ENCODE data around the gene TMEM9B. TPM values are rescaled to one million over a fixed set of nuclear protein-coding genes. Genes with fewer than 3 reads are reported as not detected.

The TMEM9B gene
- polyA plus RNA-seq, 1 donor from 2014 or later: 63.1 TPM

DNA sequence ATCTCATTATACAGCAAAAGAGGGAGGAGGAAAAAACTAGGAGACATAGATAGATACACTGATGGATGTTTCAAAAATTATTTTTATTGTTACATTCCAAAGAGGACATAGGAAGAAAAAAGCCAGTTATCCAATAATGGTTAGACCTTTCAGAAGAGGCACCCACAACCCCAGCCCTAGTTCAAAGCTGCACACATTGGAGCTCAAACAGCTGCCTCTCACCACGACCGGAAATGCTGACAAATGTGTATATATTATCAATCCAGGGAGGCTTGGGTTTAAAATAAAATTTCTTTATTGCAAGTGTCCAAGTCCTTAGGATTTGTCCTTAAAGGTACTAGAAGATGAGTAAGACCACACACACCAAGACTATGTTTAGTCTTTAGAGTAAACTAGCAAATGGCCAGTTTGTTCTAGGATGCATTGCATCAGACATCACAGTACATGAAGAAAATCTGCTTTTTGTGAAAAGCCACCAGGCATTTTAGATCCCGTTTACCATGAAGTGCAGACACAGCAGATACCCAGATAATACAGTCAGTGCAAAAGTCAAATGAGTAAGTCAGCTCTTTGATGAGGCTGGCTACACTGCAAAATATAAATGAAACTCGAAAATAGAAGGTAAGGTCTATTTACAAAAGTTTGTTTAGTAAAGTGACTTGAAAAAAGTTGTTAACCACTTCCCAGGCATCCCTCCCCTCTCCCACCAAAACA, 16.9 kb downstream of the TMEM9B start:
- no peaks in the 10 kb centered on the region for H3K79me2 ChIP-seq (replicated peaks; ENCODE audit: insufficient read depth, low read length)
- H3F3A ChIP-seq (ENCODE audit: insufficient read depth, low read length, poor library complexity, severe bottlenecking): no peaks in the 10 kb centered on the region
- H3K4me3 ChIP-seq (ENCODE audit: low read length): no peak overlapping the region
- TF ChIP-seq EZH2 (IDR thresholded peaks at IDR 0.05; ENCODE audit: borderline replicate concordance, insufficient read depth, low read length, poor library complexity, severe bottlenecking) (no peak), TAF1 (IDR thresholded peaks at IDR 0.05; ENCODE audit: low read depth) (no peak), EP300 (conservative IDR thresholded peaks at IDR 0.05; ENCODE audit: poor library complexity, severe bottlenecking) (no peak), POLR2AphosphoS5 (IDR thresholded peaks at IDR 0.05) (no peak), MXI1 (conservative IDR thresholded peaks at IDR 0.05; ENCODE audit: poor library complexity, severe bottlenecking) (no peak), SMC3 (conservative IDR thresholded peaks at IDR 0.05; ENCODE audit: poor library complexity) (no peak), RAD21 (conservative IDR thresholded peaks at IDR 0.05) (no peak)
- TF ChIP-seq, protein P1, sequence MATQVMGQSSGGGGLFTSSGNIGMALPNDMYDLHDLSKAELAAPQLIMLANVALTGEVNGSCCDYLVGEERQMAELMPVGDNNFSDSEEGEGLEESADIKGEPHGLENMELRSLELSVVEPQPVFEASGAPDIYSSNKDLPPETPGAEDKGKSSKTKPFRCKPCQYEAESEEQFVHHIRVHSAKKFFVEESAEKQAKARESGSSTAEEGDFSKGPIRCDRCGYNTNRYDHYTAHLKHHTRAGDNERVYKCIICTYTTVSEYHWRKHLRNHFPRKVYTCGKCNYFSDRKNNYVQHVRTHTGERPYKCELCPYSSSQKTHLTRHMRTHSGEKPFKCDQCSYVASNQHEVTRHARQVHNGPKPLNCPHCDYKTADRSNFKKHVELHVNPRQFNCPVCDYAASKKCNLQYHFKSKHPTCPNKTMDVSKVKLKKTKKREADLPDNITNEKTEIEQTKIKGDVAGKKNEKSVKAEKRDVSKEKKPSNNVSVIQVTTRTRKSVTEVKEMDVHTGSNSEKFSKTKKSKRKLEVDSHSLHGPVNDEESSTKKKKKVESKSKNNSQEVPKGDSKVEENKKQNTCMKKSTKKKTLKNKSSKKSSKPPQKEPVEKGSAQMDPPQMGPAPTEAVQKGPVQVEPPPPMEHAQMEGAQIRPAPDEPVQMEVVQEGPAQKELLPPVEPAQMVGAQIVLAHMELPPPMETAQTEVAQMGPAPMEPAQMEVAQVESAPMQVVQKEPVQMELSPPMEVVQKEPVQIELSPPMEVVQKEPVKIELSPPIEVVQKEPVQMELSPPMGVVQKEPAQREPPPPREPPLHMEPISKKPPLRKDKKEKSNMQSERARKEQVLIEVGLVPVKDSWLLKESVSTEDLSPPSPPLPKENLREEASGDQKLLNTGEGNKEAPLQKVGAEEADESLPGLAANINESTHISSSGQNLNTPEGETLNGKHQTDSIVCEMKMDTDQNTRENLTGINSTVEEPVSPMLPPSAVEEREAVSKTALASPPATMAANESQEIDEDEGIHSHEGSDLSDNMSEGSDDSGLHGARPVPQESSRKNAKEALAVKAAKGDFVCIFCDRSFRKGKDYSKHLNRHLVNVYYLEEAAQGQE (IDR thresholded peaks at IDR 0.05; ENCODE audit: borderline replicate concordance): no peak
- TF ChIP-seq, protein P2, sequence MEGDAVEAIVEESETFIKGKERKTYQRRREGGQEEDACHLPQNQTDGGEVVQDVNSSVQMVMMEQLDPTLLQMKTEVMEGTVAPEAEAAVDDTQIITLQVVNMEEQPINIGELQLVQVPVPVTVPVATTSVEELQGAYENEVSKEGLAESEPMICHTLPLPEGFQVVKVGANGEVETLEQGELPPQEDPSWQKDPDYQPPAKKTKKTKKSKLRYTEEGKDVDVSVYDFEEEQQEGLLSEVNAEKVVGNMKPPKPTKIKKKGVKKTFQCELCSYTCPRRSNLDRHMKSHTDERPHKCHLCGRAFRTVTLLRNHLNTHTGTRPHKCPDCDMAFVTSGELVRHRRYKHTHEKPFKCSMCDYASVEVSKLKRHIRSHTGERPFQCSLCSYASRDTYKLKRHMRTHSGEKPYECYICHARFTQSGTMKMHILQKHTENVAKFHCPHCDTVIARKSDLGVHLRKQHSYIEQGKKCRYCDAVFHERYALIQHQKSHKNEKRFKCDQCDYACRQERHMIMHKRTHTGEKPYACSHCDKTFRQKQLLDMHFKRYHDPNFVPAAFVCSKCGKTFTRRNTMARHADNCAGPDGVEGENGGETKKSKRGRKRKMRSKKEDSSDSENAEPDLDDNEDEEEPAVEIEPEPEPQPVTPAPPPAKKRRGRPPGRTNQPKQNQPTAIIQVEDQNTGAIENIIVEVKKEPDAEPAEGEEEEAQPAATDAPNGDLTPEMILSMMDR (IDR thresholded peaks at IDR 0.05; ENCODE audit: poor library complexity, severe bottlenecking): no peak
- H3K9ac ChIP-seq (ENCODE audit: low read length): no peak overlapping the region
- H3K9me2 ChIP-seq (ENCODE audit: insufficient read depth, low read length): no peaks in the 10 kb centered on the region
- no peak overlapping the region for H3K27ac ChIP-seq (ENCODE audit: low read length)
- no peaks in the 10 kb centered on the region for H3K9me3 ChIP-seq (ENCODE audit: low read length)
- H3K27me3 ChIP-seq (ENCODE audit: insufficient read depth, low read depth, low read length): no peaks in the 10 kb centered on the region
- H3K36me3 ChIP-seq (ENCODE audit: insufficient read depth, low read length): no peaks in the 10 kb centered on the region
- no peak overlapping the region for H2AFZ ChIP-seq (ENCODE audit: low read depth, low read length)
- H3K4me2 ChIP-seq (ENCODE audit: low read length): no peak overlapping the region
- H4K20me1 ChIP-seq (ENCODE audit: insufficient read depth): no peaks in the 10 kb centered on the region

DNA sequence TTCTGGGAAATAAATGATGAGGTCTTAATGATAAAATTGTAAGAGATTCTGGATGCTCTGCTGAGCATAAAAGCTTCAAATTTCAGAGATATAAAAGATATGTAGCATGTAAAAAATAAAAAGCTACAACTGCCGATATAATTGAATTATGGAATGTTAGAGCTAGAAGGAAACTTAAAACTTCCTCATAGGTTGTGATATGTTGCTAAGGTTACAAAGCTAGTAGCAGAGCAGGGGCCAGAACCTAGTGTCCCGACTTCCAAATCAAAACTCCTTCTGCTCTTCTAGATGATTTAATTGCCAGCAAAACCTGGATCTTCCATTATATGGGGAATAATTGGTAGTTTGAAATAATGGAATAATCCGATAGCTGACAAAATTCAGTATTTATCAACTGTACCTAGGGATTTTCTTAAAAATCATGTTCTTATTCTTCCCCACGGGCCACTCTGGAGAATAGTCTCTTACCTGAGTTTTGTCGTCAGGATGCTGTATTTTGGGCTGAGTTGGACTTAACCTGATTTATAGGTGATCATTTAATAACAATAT, 21.6 kb downstream of the TMEM9B start, which contains the start of gene ASCL3:
Gene ASCL3 (minus strand): TSS at position 499 of the 549 bp plus-strand sequence. CDS start 4,855 bp downstream, outside the sequence.
- H3K27ac ChIP-seq (ENCODE audit: low read length): no peak within 1 kb of the TSS
- no peak within 1 kb of the TSS for H3K4me2 ChIP-seq (ENCODE audit: low read length)
- TF ChIP-seq SMC3 (conservative IDR thresholded peaks at IDR 0.05; ENCODE audit: poor library complexity): no peak
- TF ChIP-seq EZH2 (IDR thresholded peaks at IDR 0.05; ENCODE audit: borderline replicate concordance, insufficient read depth, low read length, poor library complexity, severe bottlenecking): no peak
- no peak for TF ChIP-seq MXI1 (conservative IDR thresholded peaks at IDR 0.05; ENCODE audit: poor library complexity, severe bottlenecking)
- TF ChIP-seq RAD21 (conservative IDR thresholded peaks at IDR 0.05): no peak
- TF ChIP-seq, protein P1 (IDR thresholded peaks at IDR 0.05; ENCODE audit: borderline replicate concordance): no peak
- TF ChIP-seq TAF1 (IDR thresholded peaks at IDR 0.05; ENCODE audit: low read depth): no peak
- TF ChIP-seq EP300 (conservative IDR thresholded peaks at IDR 0.05; ENCODE audit: poor library complexity, severe bottlenecking): no peak
- TF ChIP-seq POLR2AphosphoS5 (IDR thresholded peaks at IDR 0.05): no peak
- TF ChIP-seq, protein P2 (IDR thresholded peaks at IDR 0.05; ENCODE audit: poor library complexity, severe bottlenecking): no peak
- no peaks in the 10 kb centered on the region for H4K20me1 ChIP-seq (ENCODE audit: insufficient read depth)
- H3K9me3 ChIP-seq (ENCODE audit: low read length): no peaks in the 10 kb centered on the region
- H3K9ac ChIP-seq (ENCODE audit: low read length): no peak within 1 kb of the TSS
- no peaks in the 10 kb centered on the region for H3K27me3 ChIP-seq (ENCODE audit: insufficient read depth, low read depth, low read length)
- H3F3A ChIP-seq (ENCODE audit: insufficient read depth, low read length, poor library complexity, severe bottlenecking): no peaks in the 10 kb centered on the region
- no peaks in the 10 kb centered on the region for H3K36me3 ChIP-seq (ENCODE audit: insufficient read depth, low read length)
- no peaks in the 10 kb centered on the region for H3K79me2 ChIP-seq (replicated peaks; ENCODE audit: insufficient read depth, low read length)
- no peaks in the 10 kb centered on the region for H3K9me2 ChIP-seq (ENCODE audit: insufficient read depth, low read length)
- no peak within 1 kb of the TSS for H2AFZ ChIP-seq (ENCODE audit: low read depth, low read length)
- no peak within 1 kb of the TSS for H3K4me3 ChIP-seq (ENCODE audit: low read length)
